Liver (tissue), 9 donors: ENCODE measurements around the gene SMC1A. TPM values are rescaled to one million over a fixed set of nuclear protein-coding genes. Genes with fewer than 3 reads are reported as not detected.

Experiments used
- DNase-seq: peaks from one replicate; pipeline ENCODE4 v3.0.0-alpha.2; 2017; ENCODE audit warnings: low spot score
- H3K27ac ChIP-seq, 2 donors: one replicate each; pipeline ENCODE4 v1.7.0; 2013; ENCODE audit warnings: inconsistent platforms in 2 of 2, low read length in 2 of 2, control low read depth in 1 of 2, low read depth in 1 of 2, mild to moderate bottlenecking in 1 of 2
- H3K27me3 ChIP-seq, 4 donors: one replicate each; pipeline versions ENCODE4 v1.6.1 to v1.7.0; 2013; ENCODE audit warnings: low read length in 3 of 4, inconsistent platforms in 1 of 4, mild to moderate bottlenecking in 1 of 4, moderate library complexity in 1 of 4; ENCODE audit not compliant: control insufficient read depth in 4 of 4, insufficient read depth in 4 of 4
- H3K36me3 ChIP-seq, 4 donors: one replicate each; pipeline versions ENCODE4 v1.6.1 to v1.7.0; 2013; ENCODE audit warnings: low read length in 3 of 4, mild to moderate bottlenecking in 3 of 4, low read depth in 1 of 4, moderate library complexity in 1 of 4; ENCODE audit not compliant: control insufficient read depth in 4 of 4, insufficient read depth in 3 of 4
- H3K4me1 ChIP-seq, 4 donors: one replicate each; pipeline versions ENCODE4 v1.6.1 to v1.7.0; 2013; ENCODE audit warnings: low read length in 3 of 4, mild to moderate bottlenecking in 3 of 4, moderate library complexity in 1 of 4; ENCODE audit not compliant: control insufficient read depth in 4 of 4, insufficient read depth in 4 of 4
- H3K4me3 ChIP-seq, 3 donors: one replicate each; pipeline versions ENCODE4 v1.6.1 to v1.7.0; 2013; ENCODE audit warnings: low read length in 3 of 3, control low read depth in 1 of 3, low read depth in 1 of 3, mild to moderate bottlenecking in 1 of 3
- H3K9ac ChIP-seq, 2 donors: one replicate each; pipeline ENCODE4 v1.7.0; 2013; ENCODE audit warnings: low read length in 2 of 2, mild to moderate bottlenecking in 2 of 2, moderate library complexity in 2 of 2, control low read depth in 1 of 2, low read depth in 1 of 2
- H3K9me3 ChIP-seq, 4 donors: one replicate each; pipeline versions ENCODE4 v1.6.1 to v1.7.0; 2013; ENCODE audit warnings: low read length in 3 of 4; ENCODE audit not compliant: control insufficient read depth in 4 of 4
- ATF3 ChIP-seq: IDR thresholded peaks from 2 replicates; pipeline ENCODE4 v1.6.1; 2016; ENCODE audit warnings: antibody characterized with exemption
- CTCF ChIP-seq: fragments of 150-350 bp; IDR thresholded peaks from 2 replicates; pipeline ENCODE4 v1.5.1; 2017; ENCODE audit warnings: improper control_type of control experiment, low read depth, low read length; ENCODE audit not compliant: missing input control
- EGR1 ChIP-seq, 2 donors: IDR thresholded peaks; 2 replicates each; pipeline ENCODE4 v1.6.1; 2016 to 2018; ENCODE audit warnings: antibody characterized with exemption in 2 of 2, low read depth in 2 of 2
- FOXA1 ChIP-seq: IDR thresholded peaks from 2 replicates; pipeline ENCODE4 v1.6.1; 2016; ENCODE audit warnings: antibody characterized with exemption
- FOXA2 ChIP-seq: IDR thresholded peaks from 2 replicates; pipeline ENCODE4 v1.6.1; 2016; ENCODE audit warnings: antibody characterized with exemption
- GABPA ChIP-seq, 2 donors: IDR thresholded peaks in 1 of 2; conservative IDR thresholded peaks in 1 of 2; 2 replicates each; pipeline ENCODE4 v1.6.1; 2016; ENCODE audit warnings: antibody characterized with exemption in 2 of 2, mild to moderate bottlenecking in 1 of 2, moderate library complexity in 1 of 2
- HNF4A ChIP-seq, 2 donors: conservative IDR thresholded peaks; 2 replicates each; pipeline ENCODE4 v1.6.1; 2016; ENCODE audit warnings: antibody characterized with exemption in 2 of 2, mild to moderate bottlenecking in 2 of 2
- HNF4G ChIP-seq: IDR thresholded peaks from 2 replicates; pipeline ENCODE4 v1.6.1; 2016; ENCODE audit warnings: antibody characterized with exemption
- JUND ChIP-seq, 2 donors: IDR thresholded peaks; 2 replicates each; pipeline ENCODE4 v1.6.1; 2016; ENCODE audit warnings: antibody characterized with exemption in 2 of 2
- RAD21 ChIP-seq, 2 donors: IDR thresholded peaks; 2 replicates each; pipeline ENCODE4 v1.6.1; 2016; ENCODE audit warnings: antibody characterized with exemption in 2 of 2, mild to moderate bottlenecking in 2 of 2
- RXRA ChIP-seq, 2 donors: IDR thresholded peaks; 2 replicates each; pipeline ENCODE4 v1.6.1; 2017 to 2018; ENCODE audit warnings: antibody characterized with exemption in 2 of 2, mild to moderate bottlenecking in 1 of 2
- SP1 ChIP-seq: IDR thresholded peaks from 2 replicates; pipeline ENCODE4 v1.6.1; 2018; ENCODE audit warnings: antibody characterized with exemption, mild to moderate bottlenecking
- TAF1 ChIP-seq: conservative IDR thresholded peaks from 2 replicates; pipeline ENCODE4 v1.6.1; 2016; ENCODE audit warnings: antibody characterized with exemption, mild to moderate bottlenecking
- YY1 ChIP-seq: IDR thresholded peaks from 2 replicates; pipeline ENCODE4 v1.6.1; 2016; ENCODE audit warnings: antibody characterized with exemption, mild to moderate bottlenecking
- ZBTB33 ChIP-seq: IDR thresholded peaks from 2 replicates; pipeline ENCODE4 v1.6.1; 2016; ENCODE audit warnings: antibody characterized with exemption
- WGBS: extraction: QIAGEN DNeasy Blood & Tissue Kit; methylation state at CpG from one replicate; pipeline ENCODE4 v1.1.7; 2013; 5-methylcytosine and 5-hydroxymethylcytosine counted together
- polyA plus RNA-seq, 2 donors: library from polyadenylated mRNA; stranded (reverse) in 1 of 2; unstranded in 1 of 2; fragments of 200-250 nt in 1 of 2; fragments of >200 nt in 1 of 2; fragmentation: Nextera tagmentation in 1 of 2; extraction: Ambion mirVana in 1 of 2; gene quantifications; one replicate each; pipeline versions ENCODE4 v1.2.1 to v1.2.3, GENCODE V29; 2013 to 2015
- total RNA-seq, 2 donors: library from RNA; depleted of rRNA; stranded (reverse); fragments of >200 nt; gene quantifications; one replicate each; pipeline ENCODE4 v1.2.3, GENCODE V29; 2014
- TF ChIP-seq, protein P1 (sequence below): IDR thresholded peaks from 2 replicates; pipeline ENCODE4 v1.6.1; 2016; ENCODE audit warnings: antibody characterized with exemption
- TF ChIP-seq, protein P2 (sequence below): IDR thresholded peaks from 2 replicates; pipeline ENCODE4 v1.6.1; 2016; ENCODE audit warnings: antibody characterized with exemption, mild to moderate bottlenecking
- donor health status: healthy.
- donor health status: healthy.
- donor health status: healthy.
- donor health status: healthy.
- donor health status: healthy.

The SMC1A gene
- total and polyA plus RNA-seq, 4 donors, result 11.0 to 25.6 (median 18.2) TPM

DNA sequence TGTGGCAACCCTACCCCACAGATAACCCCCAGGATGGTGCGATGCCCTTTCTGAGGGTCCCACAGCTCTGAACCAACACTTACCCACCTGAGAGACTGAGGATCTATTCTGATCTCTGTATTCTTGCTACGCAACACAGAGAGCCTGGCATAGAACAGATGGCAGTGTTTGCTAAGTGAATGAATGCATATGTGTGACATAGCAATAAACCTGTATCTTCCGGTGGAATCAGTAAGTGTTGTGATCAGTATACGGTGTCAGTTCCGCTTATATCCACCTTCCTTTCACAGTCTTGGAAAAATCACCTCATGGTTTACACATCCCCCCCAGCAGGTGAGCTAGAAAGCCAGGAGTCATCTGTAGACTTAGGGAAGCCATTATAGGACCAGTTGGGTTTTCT is 17.6 kb upstream of the SMC1A start:
- WGBS, result 70% methylated on average over 5 of the region's 5 CpGs
- TF ChIP-seq TAF1, result no peak
- no peak for TF ChIP-seq ATF3
- TF ChIP-seq HNF4A (conservative IDR thresholded peaks at IDR 0.05), result no peak
- no peak for TF ChIP-seq FOXA2
- TF ChIP-seq JUND (IDR thresholded peaks at IDR 0.05), result no peak
- TF ChIP-seq HNF4G, result no peak
- H3K9ac ChIP-seq, result no peak overlapping the region
- no peak for DNase-seq
- H3K4me1 ChIP-seq, result peaks cover 2 to 31% (median 15%) of the 10 kb centered on the region in 4 donors
- peaks cover 0 to 3% (median 0%) of the 10 kb centered on the region in 4 donors for H3K27me3 ChIP-seq
- H3K27ac ChIP-seq, result peak overlapping the region in 1 of 2 donors; percentile 59
- H3K4me3 ChIP-seq, result no peak overlapping the region
- H3K36me3 ChIP-seq, result no peaks in the 10 kb centered on the region
- no peaks in the 10 kb centered on the region for H3K9me3 ChIP-seq

- H3K9ac ChIP-seq, result no peak overlapping the region
- H3K4me1 ChIP-seq, result peaks cover 2 to 41% (median 23%) of the 10 kb centered on the region in 4 donors
- H3K27me3 ChIP-seq, result peaks cover 0 to 3% (median 0%) of the 10 kb centered on the region in 4 donors
- H3K4me3 ChIP-seq, result no peak overlapping the region
- TF ChIP-seq RAD21 (IDR thresholded peaks at IDR 0.05) (no peak), FOXA1 (no peak), CTCF (no peak), SP1 (no peak), RXRA (IDR thresholded peaks at IDR 0.05) (no peak), EGR1 (IDR thresholded peaks at IDR 0.05; ENCODE audit: low read depth in 2 of 2) (no peak), YY1 (no peak), GABPA (IDR thresholded peaks at IDR 0.05 in 1 of 2, conservative IDR thresholded peaks at IDR 0.05 in 1 of 2) (no peak), TAF1 (no peak), FOXA2 (no peak), ZBTB33 (no peak)
- TF ChIP-seq, protein P1, sequence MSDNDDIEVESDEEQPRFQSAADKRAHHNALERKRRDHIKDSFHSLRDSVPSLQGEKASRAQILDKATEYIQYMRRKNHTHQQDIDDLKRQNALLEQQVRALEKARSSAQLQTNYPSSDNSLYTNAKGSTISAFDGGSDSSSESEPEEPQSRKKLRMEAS, result no peak
- TF ChIP-seq, protein P2, sequence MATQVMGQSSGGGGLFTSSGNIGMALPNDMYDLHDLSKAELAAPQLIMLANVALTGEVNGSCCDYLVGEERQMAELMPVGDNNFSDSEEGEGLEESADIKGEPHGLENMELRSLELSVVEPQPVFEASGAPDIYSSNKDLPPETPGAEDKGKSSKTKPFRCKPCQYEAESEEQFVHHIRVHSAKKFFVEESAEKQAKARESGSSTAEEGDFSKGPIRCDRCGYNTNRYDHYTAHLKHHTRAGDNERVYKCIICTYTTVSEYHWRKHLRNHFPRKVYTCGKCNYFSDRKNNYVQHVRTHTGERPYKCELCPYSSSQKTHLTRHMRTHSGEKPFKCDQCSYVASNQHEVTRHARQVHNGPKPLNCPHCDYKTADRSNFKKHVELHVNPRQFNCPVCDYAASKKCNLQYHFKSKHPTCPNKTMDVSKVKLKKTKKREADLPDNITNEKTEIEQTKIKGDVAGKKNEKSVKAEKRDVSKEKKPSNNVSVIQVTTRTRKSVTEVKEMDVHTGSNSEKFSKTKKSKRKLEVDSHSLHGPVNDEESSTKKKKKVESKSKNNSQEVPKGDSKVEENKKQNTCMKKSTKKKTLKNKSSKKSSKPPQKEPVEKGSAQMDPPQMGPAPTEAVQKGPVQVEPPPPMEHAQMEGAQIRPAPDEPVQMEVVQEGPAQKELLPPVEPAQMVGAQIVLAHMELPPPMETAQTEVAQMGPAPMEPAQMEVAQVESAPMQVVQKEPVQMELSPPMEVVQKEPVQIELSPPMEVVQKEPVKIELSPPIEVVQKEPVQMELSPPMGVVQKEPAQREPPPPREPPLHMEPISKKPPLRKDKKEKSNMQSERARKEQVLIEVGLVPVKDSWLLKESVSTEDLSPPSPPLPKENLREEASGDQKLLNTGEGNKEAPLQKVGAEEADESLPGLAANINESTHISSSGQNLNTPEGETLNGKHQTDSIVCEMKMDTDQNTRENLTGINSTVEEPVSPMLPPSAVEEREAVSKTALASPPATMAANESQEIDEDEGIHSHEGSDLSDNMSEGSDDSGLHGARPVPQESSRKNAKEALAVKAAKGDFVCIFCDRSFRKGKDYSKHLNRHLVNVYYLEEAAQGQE, result no peak
- no peaks in the 10 kb centered on the region for H3K9me3 ChIP-seq
- H3K36me3 ChIP-seq, result no peaks in the 10 kb centered on the region
- no peak for DNase-seq
- H3K27ac ChIP-seq, result no peak overlapping the region
- whole genome bisulfite sequencing, result 97% methylated on average over 1 of the region's 1 CpG
Measured at GRCh38 chrX:53438832-53439230, 16.4 kb upstream of the SMC1A start.
